ENCODE data around the gene PRDM15.

DNA sequence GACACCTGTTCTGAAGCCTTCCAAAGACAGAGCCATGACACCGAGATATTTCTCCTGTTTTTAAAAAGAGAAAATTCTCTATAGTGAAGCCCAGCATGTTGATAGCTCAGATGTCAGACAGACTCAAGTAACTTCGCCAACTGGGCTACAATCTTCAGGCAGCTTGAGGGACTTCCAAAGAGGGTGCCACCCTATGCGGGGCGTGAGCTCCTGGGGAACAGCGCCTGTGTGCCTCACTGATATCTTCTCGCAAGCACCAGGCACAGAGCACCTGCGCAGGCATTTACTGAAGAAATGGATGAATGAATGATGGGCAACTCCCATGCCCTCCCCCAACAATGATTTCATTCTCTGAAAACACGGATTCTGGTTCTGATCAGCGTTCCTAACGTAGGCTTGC, 129.9 kb downstream of the PRDM15 start:
- TF ChIP-seq, protein P1, sequence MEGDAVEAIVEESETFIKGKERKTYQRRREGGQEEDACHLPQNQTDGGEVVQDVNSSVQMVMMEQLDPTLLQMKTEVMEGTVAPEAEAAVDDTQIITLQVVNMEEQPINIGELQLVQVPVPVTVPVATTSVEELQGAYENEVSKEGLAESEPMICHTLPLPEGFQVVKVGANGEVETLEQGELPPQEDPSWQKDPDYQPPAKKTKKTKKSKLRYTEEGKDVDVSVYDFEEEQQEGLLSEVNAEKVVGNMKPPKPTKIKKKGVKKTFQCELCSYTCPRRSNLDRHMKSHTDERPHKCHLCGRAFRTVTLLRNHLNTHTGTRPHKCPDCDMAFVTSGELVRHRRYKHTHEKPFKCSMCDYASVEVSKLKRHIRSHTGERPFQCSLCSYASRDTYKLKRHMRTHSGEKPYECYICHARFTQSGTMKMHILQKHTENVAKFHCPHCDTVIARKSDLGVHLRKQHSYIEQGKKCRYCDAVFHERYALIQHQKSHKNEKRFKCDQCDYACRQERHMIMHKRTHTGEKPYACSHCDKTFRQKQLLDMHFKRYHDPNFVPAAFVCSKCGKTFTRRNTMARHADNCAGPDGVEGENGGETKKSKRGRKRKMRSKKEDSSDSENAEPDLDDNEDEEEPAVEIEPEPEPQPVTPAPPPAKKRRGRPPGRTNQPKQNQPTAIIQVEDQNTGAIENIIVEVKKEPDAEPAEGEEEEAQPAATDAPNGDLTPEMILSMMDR (IDR thresholded peaks at IDR 0.05; ENCODE audit: low read length) = no peak
- TF ChIP-seq EZH2phosphoT487 (IDR thresholded peaks at IDR 0.05; ENCODE audit: low read length) (no peak), EZH2 (optimal IDR thresholded peaks at IDR 0.05; ENCODE audit: low read depth, low read length) (no peak)
